ENCODE data around the gene SPARC.

The SPARC gene

GRCh38 chr5:151660616-151661495, 25.9 kb downstream of the SPARC start:
- no peak for TF ChIP-seq CTCF (conservative IDR thresholded peaks at IDR 0.05; ENCODE audit: control insufficient read depth, insufficient read depth, low read depth, low read length)
- no peak overlapping the region for H3K4me3 ChIP-seq (ENCODE audit: control insufficient read depth, low read depth, low read length)
- DNase-seq (ENCODE audit: low read depth): peak; percentile 80

GRCh38 chr5:151659001-151659754, 27.5 kb downstream of the SPARC start:
- H3K4me3 ChIP-seq (ENCODE audit: control insufficient read depth, low read depth, low read length): no peak overlapping the region
- DNase-seq (ENCODE audit: low read depth): peak; percentile 84
- TF ChIP-seq CTCF (conservative IDR thresholded peaks at IDR 0.05; ENCODE audit: control insufficient read depth, insufficient read depth, low read depth, low read length): peak; percentile 86

GRCh38 chr5:151657114-151657513, 29.6 kb downstream of the SPARC start:
- H3K4me3 ChIP-seq (ENCODE audit: control insufficient read depth, low read depth, low read length): no peak overlapping the region
- DNase-seq (ENCODE audit: low read depth): no peak
- TF ChIP-seq CTCF (conservative IDR thresholded peaks at IDR 0.05; ENCODE audit: control insufficient read depth, insufficient read depth, low read depth, low read length): no peak

GRCh38 chr5:151656311-151656710, 30.4 kb downstream of the SPARC start:
- DNase-seq (ENCODE audit: low read depth): no peak
- H3K4me3 ChIP-seq (ENCODE audit: control insufficient read depth, low read depth, low read length): no peak overlapping the region
- no peak for TF ChIP-seq CTCF (conservative IDR thresholded peaks at IDR 0.05; ENCODE audit: control insufficient read depth, insufficient read depth, low read depth, low read length)

GRCh38 chr5:151651997-151652645, 34.6 kb downstream of the SPARC start:
- no peak overlapping the region for H3K4me3 ChIP-seq (ENCODE audit: control insufficient read depth, low read depth, low read length)
- DNase-seq (ENCODE audit: low read depth): peak; percentile 80
- peak; percentile 92 for TF ChIP-seq CTCF (conservative IDR thresholded peaks at IDR 0.05; ENCODE audit: control insufficient read depth, insufficient read depth, low read depth, low read length)

GRCh38 chr5:151648988-151649387, 37.7 kb downstream of the SPARC start:
- TF ChIP-seq CTCF (conservative IDR thresholded peaks at IDR 0.05; ENCODE audit: control insufficient read depth, insufficient read depth, low read depth, low read length): no peak
- no peak for DNase-seq (ENCODE audit: low read depth)
- no peak overlapping the region for H3K4me3 ChIP-seq (ENCODE audit: control insufficient read depth, low read depth, low read length)
